SH-SY5Y (cell line): ENCODE results near the gene NLGN4Y.

ENCODE experiments used
- GATA2 ChIP-seq: IDR thresholded peaks from 2 replicates; pipeline ENCODE4 v1.6.1; 2011; ENCODE audit warnings: mild to moderate bottlenecking, low read depth, low read length
- GATA3 ChIP-seq: IDR thresholded peaks from 2 replicates; pipeline ENCODE4 v1.6.1; 2011; ENCODE audit warnings: low read depth, mild to moderate bottlenecking, low read length, moderate library complexity

GRCh38 chrY:14628208-14628607 is 103.9 kb downstream of the NLGN4Y start:
- no peak for TF ChIP-seq GATA2
- TF ChIP-seq GATA3, result no peak
